Activated T-helper 1 cell treated with Interleukin-2 at 50 U/mL for 16 hours (primary cell): Measurements from ENCODE around the gene PLD2.
A peak's percentile ranks its signal among the peaks of the same experiment; 100 is the strongest.
"Not testable (repeated sequence)": the region's sequence is repeated elsewhere in the genome, so short reads cannot be mapped to it uniquely, and the experiment has no call there.

Experiments used
- DNase-seq: peaks from one replicate; pipeline ENCODE4 v3.0.0-alpha.2; 2020; ENCODE audit warnings: low read depth

The PLD2 gene

DNA sequence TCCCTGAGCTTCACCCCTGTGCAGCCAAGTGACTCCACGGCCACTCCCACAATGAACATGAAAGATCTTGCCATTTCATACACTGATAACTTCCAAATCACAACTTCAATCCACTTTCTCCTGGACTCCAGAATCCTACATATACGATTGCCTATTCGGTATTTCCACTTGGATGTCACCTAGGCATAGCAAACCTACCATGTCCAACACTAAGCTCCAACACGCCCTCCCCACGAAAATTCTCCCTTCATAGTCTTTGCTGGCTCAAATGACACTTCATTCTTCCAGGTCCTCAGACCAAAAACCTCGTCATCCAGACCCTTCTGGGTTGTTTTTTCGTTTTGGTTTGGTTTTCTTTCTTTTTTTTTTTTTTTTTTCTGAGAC lies 16.3 kb upstream of the PLD2 start:
- DNase-seq = no peak

GRCh38 chr17:4795168-4795567 lies 11.8 kb upstream of the PLD2 start:
- no peak for DNase-seq

DNA sequence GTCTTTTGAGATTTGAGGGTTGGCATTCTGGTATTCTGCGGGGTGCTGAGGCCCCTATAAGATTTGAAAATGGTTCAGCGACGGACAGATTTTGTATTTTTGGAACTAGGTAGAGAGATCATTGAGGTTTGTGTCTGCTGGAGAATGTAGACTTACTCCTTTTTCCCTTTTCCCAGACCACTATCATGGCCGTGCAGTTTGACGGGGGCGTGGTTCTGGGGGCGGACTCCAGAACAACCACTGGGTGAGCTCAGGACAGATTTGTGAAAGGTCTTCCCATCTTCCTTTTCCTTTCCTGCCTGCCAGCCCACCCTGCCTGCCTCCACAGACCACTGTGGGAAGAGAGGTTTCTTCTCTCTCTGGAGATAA lies 10.4 kb upstream of the PLD2 start:
- no peak for DNase-seq

- no peak for DNase-seq
These were observed 6.3 kb upstream of the PLD2 start for GRCh38 chr17:4800462-4801196.

DNA sequence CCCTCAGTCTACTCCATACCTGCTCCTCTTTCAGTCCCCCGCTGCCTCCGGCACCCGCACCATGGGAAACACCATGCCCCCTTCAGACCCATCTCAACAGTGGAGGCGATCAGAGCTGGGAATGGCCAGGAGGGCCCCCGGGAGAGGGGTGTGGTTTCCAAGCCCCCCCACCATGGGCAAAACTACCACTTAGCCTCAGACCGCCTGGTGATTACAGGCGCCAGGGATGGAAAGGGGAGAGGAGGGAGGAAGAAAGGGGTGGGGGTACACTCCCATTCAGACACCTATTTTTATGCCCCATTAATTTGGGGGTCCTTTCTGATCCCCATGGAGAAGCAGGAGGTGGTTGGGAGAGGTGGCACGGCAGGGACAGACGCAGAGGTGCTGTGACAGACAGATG lies 4.7 kb upstream of the PLD2 start, which contains the start of gene C17orf114:
C17orf114 (minus strand) TSS at position 101 of the 400 bp plus-strand sequence.
- no peak for DNase-seq

GRCh38 chr17:4806456-4806776 lies 536 bp upstream of the PLD2 start:
- no peak for DNase-seq

DNA sequence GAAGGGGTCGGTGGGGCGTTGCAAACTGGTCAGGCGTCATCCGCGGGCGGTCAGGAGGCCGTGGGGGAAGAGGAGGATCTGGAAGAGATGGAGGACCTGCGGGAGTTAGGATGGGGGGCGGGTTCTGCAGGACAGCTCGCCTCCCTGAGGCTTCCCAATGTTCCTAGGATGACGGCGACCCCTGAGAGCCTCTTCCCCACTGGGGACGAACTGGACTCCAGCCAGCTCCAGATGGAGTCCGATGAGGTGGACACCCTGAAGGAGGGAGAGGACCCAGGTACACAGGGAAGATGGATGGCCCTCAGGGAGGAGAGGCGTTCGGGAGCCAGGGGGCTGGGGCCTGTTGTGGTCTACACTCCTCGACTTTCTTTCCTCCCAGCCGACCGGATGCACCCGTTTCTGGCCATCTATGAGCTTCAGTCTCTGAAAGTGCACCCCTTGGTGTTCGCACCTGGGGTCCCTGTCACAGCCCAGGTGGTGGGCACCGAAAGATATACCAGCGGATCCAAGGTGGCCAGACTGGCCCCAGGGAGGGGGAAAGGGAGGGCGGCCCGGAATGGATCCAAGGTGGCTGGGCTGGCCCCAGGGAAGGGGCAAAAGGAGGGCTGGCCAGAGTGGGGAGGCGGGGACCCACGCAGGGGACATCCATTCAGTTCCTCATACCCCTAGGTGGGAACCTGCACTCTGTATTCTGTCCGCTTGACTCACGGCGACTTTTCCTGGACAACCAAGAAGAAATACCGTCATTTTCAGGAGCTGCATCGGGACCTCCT lies 839 bp downstream of the PLD2 start:
- DNase-seq = no peak

DNA sequence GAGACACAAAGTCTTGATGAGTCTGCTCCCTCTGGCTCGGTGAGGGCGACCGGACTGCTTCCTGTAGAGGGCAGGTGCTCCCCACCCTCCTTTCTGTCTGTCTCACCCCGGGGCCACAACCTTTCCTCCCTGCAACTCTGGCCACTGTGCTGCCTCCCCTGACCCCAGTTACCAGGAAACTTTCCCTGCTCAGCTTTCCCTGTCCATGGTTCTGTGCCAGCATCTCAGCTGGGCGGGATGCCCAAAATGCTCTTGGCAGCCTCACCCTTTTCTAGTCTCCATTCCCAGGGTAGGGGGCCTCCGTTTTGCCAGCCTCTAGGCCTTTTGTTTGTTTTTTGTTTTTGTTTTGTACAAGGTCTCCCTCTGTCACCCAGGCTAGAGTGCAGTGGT lies 1.4 kb downstream of the PLD2 start:
- DNase-seq = no peak

DNA sequence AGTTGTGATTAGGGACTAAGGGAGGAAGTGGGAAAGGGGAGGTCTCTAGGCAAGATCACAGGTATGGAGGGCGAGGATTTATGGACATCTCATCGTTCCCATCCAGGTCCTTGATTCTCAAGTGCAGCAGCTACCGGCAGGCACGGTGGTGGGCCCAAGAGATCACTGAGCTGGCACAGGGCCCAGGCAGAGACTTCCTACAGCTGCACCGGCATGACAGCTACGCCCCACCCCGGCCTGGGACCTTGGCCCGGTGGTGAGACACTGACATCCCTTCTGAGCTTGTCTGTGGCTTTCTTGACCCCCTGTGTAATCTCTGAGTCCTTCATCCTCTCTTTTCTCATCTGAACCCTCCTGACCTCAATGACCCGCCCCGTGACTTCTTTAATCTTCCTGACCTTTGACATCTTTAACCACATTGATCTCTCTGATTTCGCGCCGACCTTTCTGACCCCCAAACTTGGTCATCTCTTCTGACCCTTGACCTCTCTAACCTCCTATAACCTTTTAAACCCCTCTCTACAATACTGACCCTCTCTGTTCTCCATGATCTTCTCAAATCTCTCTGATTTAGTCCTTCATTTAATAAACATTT lies 3.8 kb downstream of the PLD2 start:
- no peak for DNase-seq

DNA sequence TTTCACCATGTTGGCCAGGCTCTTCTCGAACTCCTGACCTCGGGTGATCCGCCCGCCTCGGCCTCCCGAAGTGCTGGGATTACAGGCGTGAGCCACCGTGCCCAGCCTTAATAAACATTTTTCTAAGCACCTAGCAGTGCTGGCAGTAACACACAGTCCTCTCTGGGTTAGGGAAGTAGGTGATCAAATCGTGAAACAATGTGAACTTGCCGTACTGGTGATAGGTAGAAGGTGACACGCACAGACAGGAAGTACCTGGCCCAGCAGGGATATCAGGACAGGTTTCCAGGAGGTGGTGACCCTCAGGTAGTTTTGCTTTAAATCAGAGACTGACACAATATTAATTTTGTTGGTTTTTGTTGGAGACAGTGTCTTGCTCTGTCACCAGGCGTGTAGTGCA lies 4.5 kb downstream of the PLD2 start:
- no peak for DNase-seq

DNA sequence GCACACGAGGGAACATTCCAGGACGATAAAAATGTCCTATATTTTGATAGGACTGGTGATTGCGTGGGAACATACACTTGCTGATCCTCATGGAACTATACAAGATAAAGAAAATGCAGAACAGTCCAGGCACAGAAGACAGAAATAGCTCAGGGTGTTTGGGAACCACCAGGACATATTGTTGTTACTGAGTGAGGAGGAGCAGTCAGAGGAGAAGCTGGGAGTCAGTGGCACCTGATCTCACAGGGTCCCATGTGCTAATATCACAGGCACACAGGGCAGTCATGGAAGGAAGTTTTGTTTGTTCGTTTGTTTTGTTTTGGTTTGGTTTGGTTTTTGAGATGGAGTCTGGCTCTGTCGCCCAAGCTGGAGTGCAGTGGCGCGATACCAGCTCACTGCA lies 5.7 kb downstream of the PLD2 start:
- DNase-seq = no peak

DNA sequence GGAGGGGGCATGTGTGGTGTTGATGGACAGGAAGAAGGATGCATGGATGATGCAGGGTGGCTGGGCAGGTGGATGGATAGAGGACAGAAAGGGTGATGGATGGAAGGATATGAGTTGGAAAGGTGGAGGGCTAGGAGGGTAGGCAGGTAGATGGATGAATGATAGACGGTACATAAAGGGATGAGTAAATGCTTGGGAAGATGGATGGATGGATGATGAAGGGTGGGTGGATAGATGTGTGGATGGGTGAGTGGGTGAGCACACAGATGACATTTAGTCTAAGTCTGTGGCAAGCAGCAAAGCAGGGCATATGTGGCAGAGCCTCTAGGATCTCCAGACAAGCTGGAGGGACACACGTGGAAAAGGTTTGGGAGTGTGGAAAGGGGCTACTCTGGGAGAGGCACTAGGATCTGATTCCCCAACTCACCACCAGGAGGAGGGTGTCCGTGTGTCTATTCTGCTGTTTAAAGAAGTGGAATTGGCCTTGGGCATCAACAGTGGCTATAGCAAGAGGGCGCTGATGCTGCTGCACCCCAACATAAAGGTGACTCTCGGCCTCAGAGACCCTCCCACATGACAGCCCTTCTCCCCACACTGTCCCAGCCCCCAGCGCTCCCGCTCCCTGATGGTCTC lies 8.2 kb downstream of the PLD2 start:
- no peak for DNase-seq

- DNase-seq = no peak
These were observed 9.9 kb downstream of the PLD2 start for GRCh38 chr17:4816826-4817225.

- DNase-seq = no peak
These were observed 11.3 kb downstream of the PLD2 start for GRCh38 chr17:4818276-4818675.

DNA sequence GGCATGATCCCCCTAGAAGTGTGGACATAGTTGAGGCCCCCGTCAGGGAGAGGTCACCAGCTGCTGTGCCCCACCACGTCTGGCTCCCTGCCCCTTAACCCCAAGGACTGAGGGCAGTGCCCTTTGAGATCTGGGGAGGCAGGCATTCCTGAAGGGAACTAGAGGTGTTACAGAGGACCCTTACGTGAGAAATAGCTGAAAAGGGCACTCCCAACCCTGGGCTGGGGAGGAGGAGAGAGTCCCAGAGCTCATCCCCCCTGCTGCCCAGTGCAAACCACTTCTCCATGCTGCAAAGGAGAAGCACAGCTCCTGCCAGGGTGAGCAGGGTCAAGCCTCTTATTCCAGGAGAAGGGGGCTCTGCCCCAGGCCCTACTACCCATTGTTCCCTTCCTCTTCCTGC lies 15.9 kb downstream of the PLD2 start:
- no peak for DNase-seq

DNA sequence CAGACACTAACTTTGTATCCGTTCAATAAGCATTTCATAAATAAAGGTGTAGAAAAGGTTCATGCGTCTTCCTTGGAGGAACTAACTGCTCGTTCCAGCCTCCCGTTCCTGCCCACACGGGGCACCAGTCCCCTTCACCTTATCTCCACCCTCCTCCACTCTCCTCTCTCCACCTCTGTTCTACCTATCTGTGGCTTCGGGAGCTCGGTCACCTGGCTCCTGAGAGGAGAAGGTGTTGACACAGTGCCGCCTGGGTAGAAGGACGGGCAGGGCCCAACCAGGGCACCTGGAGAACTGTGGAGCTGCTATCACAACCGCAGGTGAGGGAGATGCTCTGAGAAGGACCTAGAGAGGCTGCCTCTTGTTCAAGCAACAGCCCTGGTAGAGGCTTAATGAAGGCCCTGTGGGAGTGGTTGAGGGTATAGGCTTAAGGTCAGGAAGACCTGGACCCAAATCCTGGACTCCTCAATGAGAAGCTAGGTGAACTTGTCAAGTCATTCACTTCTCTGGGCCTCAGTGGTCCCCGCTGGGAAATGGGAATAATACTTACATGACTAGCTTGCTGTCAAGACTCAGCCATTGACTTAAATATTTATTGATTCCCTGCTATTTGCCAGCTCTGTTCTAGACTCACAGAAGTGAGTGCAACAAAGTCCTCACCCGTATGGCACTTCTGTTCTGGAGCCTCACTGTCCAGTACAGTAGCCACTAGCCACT lies 16.6 kb downstream of the PLD2 start:
- DNase-seq = no peak

DNA sequence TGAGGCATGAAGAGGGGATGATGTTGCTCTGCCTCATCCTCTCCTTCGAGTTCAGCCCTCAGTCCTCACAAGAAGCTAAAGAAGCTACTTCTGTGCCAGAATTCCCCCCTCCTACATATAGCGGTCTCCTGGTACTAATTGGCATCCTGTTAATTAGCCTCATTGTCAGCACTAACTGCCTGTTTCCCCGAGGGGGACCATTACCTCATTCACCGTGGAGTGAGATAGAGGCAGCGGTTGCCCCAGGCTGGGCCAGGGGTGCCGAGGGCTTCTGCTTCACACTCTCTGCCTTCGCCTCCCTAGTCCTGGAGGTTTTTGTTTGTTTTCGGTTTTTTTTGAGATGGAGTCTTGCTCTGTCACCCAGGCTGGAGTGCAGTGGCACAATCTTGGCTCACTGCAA lies 20.4 kb downstream of the PLD2 start:
- no peak for DNase-seq

DNA sequence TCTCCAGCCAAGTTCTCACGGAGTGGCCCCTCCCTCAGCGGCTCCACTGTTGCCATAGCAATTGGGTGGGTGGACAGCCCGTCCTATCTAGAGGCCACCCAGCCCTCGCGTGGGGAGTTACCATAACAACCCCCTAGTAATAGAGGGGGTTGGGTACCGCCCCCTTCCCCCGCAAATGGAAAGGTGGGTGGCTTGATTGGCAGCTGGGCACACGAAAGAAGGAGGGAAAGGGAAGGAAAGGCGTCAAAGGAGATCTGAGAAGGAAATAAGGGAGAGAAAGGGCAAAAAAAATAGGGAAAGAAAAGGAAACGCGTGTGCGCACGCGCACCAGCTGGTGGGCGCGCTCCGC lies 25.9 kb downstream of the PLD2 start:
- DNase-seq = not testable (repeated sequence)

- DNase-seq = peak; percentile 89
These were observed 26.4 kb downstream of the PLD2 start, which contains the start of gene MINK1 for GRCh38 chr17:4833178-4833940. Gene MINK1 (plus strand): TSS chr17:4833340. CDS start chr17:4833584, 244 bp downstream.

GRCh38 chr17:4833941-4834680 lies 27.2 kb downstream of the PLD2 start:
- DNase-seq = no peak

- DNase-seq = no peak
These were observed 27.7 kb downstream of the PLD2 start for GRCh38 chr17:4834681-4835020.
